Activated CD8-positive, alpha-beta T cell treated with anti-CD3 and anti-CD28 coated beads, Interleukin-2, amount 10 ng/mL, durations not matched to agents 7 days and 5 days (primary cell): ENCODE results near the gene ARMC9. TPM values are rescaled to one million over a fixed set of nuclear protein-coding genes. Genes with fewer than 3 reads are reported as not detected.
"Not testable (repeated sequence)": the region's sequence is repeated elsewhere in the genome, so short reads cannot be mapped to it uniquely, and the experiment has no call there.

ENCODE experiments used
- ATAC-seq: fragments of 150-1000 bp; cut with Tn5 transposase; one replicate; pipeline ENCODE4 v1.10.0; 2021; ENCODE audit warnings: moderate library complexity
- CTCF ChIA-PET: fragments of 350-600 bp; sonication (Branson Sonifier 250); formaldehyde crosslinking; loops from one replicate; lab custom pipeline; 2021; ENCODE audit warnings: antibody characterized with exemption; lab: Charles Lee
- POLR2A ChIA-PET: fragments of 350-600 bp; sonication (Branson Sonifier 250); formaldehyde crosslinking; loops from one replicate; lab custom pipeline; 2021; ENCODE audit warnings: antibody characterized with exemption; lab: Charles Lee
- DNase-seq: peaks from one replicate; pipeline ENCODE4 v3.0.0-alpha.2; 2020
- H3K27ac Mint-ChIP-seq: one replicate; pipeline ENCODE4 v1.8.0; 2021; ENCODE audit warnings: mild to moderate bottlenecking, mixed read lengths
- H3K27me3 Mint-ChIP-seq: one replicate; pipeline ENCODE4 v1.8.0; 2021; ENCODE audit warnings: low read depth, mixed read lengths
- H3K36me3 Mint-ChIP-seq: one replicate; pipeline ENCODE4 v1.8.0; 2021; ENCODE audit warnings: low read depth, mixed read lengths
- H3K4me1 Mint-ChIP-seq: one replicate; pipeline ENCODE4 v1.8.0; 2021; ENCODE audit warnings: low read depth, mixed read lengths
- H3K4me3 Mint-ChIP-seq: one replicate; pipeline ENCODE4 v1.8.0; 2021; ENCODE audit warnings: mild to moderate bottlenecking, mixed read lengths
- H3K9me3 Mint-ChIP-seq: one replicate; pipeline ENCODE4 v1.8.0; 2022; ENCODE audit warnings: mixed read lengths; ENCODE audit not compliant: insufficient read depth
- total RNA-seq, 2 experiments: library from RNA; stranded (reverse); gene quantifications; one replicate each; pipeline ENCODE4 v1.2.3, GENCODE V29; 2021

Gene ARMC9
- total RNA-seq, 2 experiments from 2014 or later: 0.65 to 0.92 TPM

DNA sequence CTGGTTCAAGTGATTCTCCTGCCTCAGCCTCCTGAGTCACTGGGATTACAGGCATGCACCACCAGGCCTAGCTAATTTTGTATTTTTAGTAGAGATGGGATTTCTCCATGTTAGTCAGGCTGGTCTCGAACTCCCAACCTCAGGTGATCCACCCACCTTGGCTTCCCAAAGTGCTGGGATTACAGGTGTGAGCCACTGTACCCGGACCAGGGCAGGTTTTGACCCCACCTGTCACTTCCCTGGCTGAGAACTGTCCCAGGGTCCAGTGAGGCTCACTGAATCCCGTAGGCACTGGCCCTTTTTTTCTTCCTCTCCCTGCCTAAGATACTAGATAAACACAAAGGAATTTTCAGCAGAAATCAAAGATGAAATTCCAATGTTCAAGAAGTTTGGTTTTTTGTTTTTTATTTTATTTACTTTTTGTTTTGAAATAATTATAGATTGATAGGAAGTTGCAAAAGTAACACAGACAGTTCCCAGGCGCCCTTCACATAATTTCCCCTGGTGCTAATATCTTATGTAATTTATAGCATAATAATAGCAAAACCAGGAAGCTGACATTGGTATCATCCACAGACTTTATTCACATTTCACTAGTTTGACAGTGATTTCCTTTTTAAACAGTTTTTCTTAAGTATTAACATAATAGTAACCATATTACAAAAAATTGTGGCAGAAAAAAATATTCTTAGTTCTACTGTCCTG, 144.7 kb downstream of the ARMC9 start:
- ATAC-seq (no peak), DNase-seq (no peak)
- no peaks in the 10 kb centered on the region for H3K36me3 Mint-ChIP-seq
- H3K9me3 Mint-ChIP-seq: no peaks in the 10 kb centered on the region
- H3K4me3 Mint-ChIP-seq: no peak overlapping the region
- ChIA-PET CTCF (no interaction called here), POLR2A (no interaction called here)
- H3K27me3 Mint-ChIP-seq: peaks cover 8% of the 10 kb centered on the region
- no peak overlapping the region for H3K27ac Mint-ChIP-seq
- no peaks in the 10 kb centered on the region for H3K4me1 Mint-ChIP-seq

GRCh38 chr2:231343988-231344387, 145.6 kb downstream of the ARMC9 start:
- Mint-ChIP-seq H3K4me3 (no peak overlapping the region), H3K36me3 (no peaks in the 10 kb centered on the region), H3K27me3 (peaks cover 10% of the 10 kb centered on the region), H3K27ac (no peak overlapping the region), H3K9me3 (no peaks in the 10 kb centered on the region), H3K4me1 (no peaks in the 10 kb centered on the region)
- ChIA-PET CTCF (interaction anchor here (0.7 kb wide), 1 partner anchor 116 kb away, joined by 3 read pairs; no protein-coding TSS in a partner anchor), POLR2A (no interaction called here)
- DNase-seq: no peak
- no peak for ATAC-seq

- no peaks in the 10 kb centered on the region for H3K9me3 Mint-ChIP-seq
- CTCF ChIA-PET: interaction anchor here (0.7 kb wide), 1 partner anchor 117 kb away, joined by 3 read pairs; no protein-coding TSS in a partner anchor
Observed at GRCh38 chr2:231344851-231345250, 146.4 kb downstream of the ARMC9 start.

GRCh38 chr2:231347081-231347480, 148.7 kb downstream of the ARMC9 start:
- H3K27ac Mint-ChIP-seq: no peak overlapping the region
- ChIA-PET CTCF (no interaction called here), POLR2A (no interaction called here)
- H3K4me1 Mint-ChIP-seq: no peaks in the 10 kb centered on the region
- ATAC-seq: no peak
- H3K27me3 Mint-ChIP-seq: peaks cover 13% of the 10 kb centered on the region
- H3K36me3 Mint-ChIP-seq: no peaks in the 10 kb centered on the region
- DNase-seq: no peak
- H3K9me3 Mint-ChIP-seq: no peaks in the 10 kb centered on the region
- no peak overlapping the region for H3K4me3 Mint-ChIP-seq

More at GRCh38 chr2:231344851-231345250, 146.4 kb downstream of the ARMC9 start:
- H3K27ac Mint-ChIP-seq: no peak overlapping the region
- H3K4me1 Mint-ChIP-seq: no peaks in the 10 kb centered on the region
- POLR2A ChIA-PET: no interaction called here
- no peak overlapping the region for H3K4me3 Mint-ChIP-seq
- DNase-seq (no peak), ATAC-seq (no peak)
- H3K27me3 Mint-ChIP-seq: peaks cover 13% of the 10 kb centered on the region
- no peaks in the 10 kb centered on the region for H3K36me3 Mint-ChIP-seq

- no peaks in the 10 kb centered on the region for H3K9me3 Mint-ChIP-seq
- ChIA-PET POLR2A (no interaction called here), CTCF (no interaction called here)
- peaks cover 13% of the 10 kb centered on the region for H3K27me3 Mint-ChIP-seq
- ATAC-seq (no peak), DNase-seq (no peak)
- no peak overlapping the region for H3K4me3 Mint-ChIP-seq
- H3K36me3 Mint-ChIP-seq: no peaks in the 10 kb centered on the region
- no peak overlapping the region for H3K27ac Mint-ChIP-seq
- H3K4me1 Mint-ChIP-seq: no peaks in the 10 kb centered on the region
Observed at GRCh38 chr2:231347638-231348037, 149.2 kb downstream of the ARMC9 start.

GRCh38 chr2:231348173-231348572, 149.7 kb downstream of the ARMC9 start:
- H3K9me3 Mint-ChIP-seq: no peaks in the 10 kb centered on the region
- no peaks in the 10 kb centered on the region for H3K36me3 Mint-ChIP-seq
- peaks cover 13% of the 10 kb centered on the region for H3K27me3 Mint-ChIP-seq
- H3K4me3 Mint-ChIP-seq: no peak overlapping the region
- no peaks in the 10 kb centered on the region for H3K4me1 Mint-ChIP-seq
- POLR2A ChIA-PET: no interaction called here
- no peak overlapping the region for H3K27ac Mint-ChIP-seq
- CTCF ChIA-PET: interaction anchor here (0.9 kb wide), 1 partner anchor 14 kb away, joined by 3 read pairs; no protein-coding TSS in a partner anchor
- ATAC-seq (no peak), DNase-seq (no peak)

- H3K27me3 Mint-ChIP-seq: peaks cover 13% of the 10 kb centered on the region
- CTCF ChIA-PET: interaction anchor here (0.9 kb wide), 1 partner anchor 13 kb away, joined by 3 read pairs; no protein-coding TSS in a partner anchor
Observed at GRCh38 chr2:231348704-231349373, 150.4 kb downstream of the ARMC9 start.

DNA sequence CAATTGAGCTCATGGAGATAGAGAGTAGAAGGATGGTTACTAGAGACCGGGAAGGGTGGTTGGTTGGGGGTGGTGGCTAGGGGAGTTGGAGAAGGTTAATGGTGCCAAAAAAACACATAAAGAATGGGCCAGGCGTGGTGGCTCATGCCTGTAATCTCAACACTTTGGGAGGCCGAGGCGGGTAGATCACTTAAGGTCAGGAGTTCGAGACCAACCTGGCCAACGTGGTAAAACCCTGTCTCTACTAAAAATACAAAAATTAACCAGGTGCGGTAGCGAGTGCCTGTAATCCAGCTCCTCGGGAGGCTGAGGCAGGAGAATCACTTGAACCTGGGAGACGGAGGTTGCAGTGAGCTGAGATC, 150.9 kb downstream of the ARMC9 start:
- H3K4me3 Mint-ChIP-seq, ATAC-seq, H3K36me3 Mint-ChIP-seq, H3K4me1 Mint-ChIP-seq, H3K9me3 Mint-ChIP-seq, POLR2A ChIA-PET, DNase-seq, CTCF ChIA-PET, H3K27ac Mint-ChIP-seq: not testable (repeated sequence)
- H3K27me3 Mint-ChIP-seq: peaks cover 13% of the 10 kb centered on the region

More at GRCh38 chr2:231348704-231349373, 150.4 kb downstream of the ARMC9 start:
- H3K27ac Mint-ChIP-seq: no peak overlapping the region
- DNase-seq (no peak), ATAC-seq (no peak)
- no peak overlapping the region for H3K4me3 Mint-ChIP-seq
- POLR2A ChIA-PET: no interaction called here
- no peaks in the 10 kb centered on the region for H3K4me1 Mint-ChIP-seq
- no peaks in the 10 kb centered on the region for H3K9me3 Mint-ChIP-seq
- no peaks in the 10 kb centered on the region for H3K36me3 Mint-ChIP-seq

DNA sequence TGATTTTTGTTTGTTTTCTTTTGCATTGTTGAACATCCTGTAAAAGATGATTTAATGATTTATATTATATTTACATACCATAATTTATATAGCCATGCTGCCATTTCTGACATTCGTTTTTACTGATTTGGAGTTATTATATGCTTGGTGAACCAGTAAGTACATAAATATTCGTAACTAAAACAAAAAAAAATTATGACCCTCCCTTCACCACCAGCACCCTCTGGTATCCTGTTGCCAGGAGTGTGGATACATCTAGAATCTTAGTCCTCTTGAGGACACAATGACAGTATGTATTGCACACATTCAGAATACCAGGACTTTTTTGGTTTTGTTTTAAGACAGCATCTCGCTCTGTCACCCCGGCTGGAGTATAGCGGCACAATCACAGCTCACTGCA, 153.2 kb downstream of the ARMC9 start:
- ATAC-seq: no peak
- Mint-ChIP-seq H3K9me3 (no peaks in the 10 kb centered on the region), H3K4me3 (no peak overlapping the region), H3K4me1 (no peaks in the 10 kb centered on the region), H3K27ac (no peak overlapping the region), H3K27me3 (peaks cover 11% of the 10 kb centered on the region), H3K36me3 (no peaks in the 10 kb centered on the region)
- no peak for DNase-seq
- ChIA-PET CTCF (no interaction called here), POLR2A (no interaction called here)

- Mint-ChIP-seq H3K36me3 (no peaks in the 10 kb centered on the region), H3K4me1 (no peaks in the 10 kb centered on the region), H3K4me3 (no peak overlapping the region), H3K27me3 (peaks cover 3% of the 10 kb centered on the region), H3K9me3 (no peaks in the 10 kb centered on the region), H3K27ac (no peak overlapping the region)
- DNase-seq (no peak), ATAC-seq (no peak)
- ChIA-PET POLR2A (no interaction called here), CTCF (no interaction called here)
Observed at GRCh38 chr2:231353469-231353868, 155.0 kb downstream of the ARMC9 start.

GRCh38 chr2:231355508-231356465, 157.4 kb downstream of the ARMC9 start:
- peaks cover under 1% of the 10 kb centered on the region for H3K4me1 Mint-ChIP-seq
- CTCF ChIA-PET: no interaction called here
- POLR2A ChIA-PET: no interaction called here
- no peaks in the 10 kb centered on the region for H3K36me3 Mint-ChIP-seq
- ATAC-seq: no peak
- no peak overlapping the region for H3K4me3 Mint-ChIP-seq
- H3K27ac Mint-ChIP-seq: no peak overlapping the region
- H3K27me3 Mint-ChIP-seq: no peaks in the 10 kb centered on the region
- DNase-seq: no peak
- H3K9me3 Mint-ChIP-seq: no peaks in the 10 kb centered on the region
